Lower leg skin (tissue), 3 donors: Measurements from ENCODE around the gene NR3C2.

ENCODE experiments used
- POLR2A ChIP-seq, 2 donors: fragments of 450-650 bp; IDR thresholded peaks; one replicate each; pipeline ENCODE4 v1.6.1; 2016 to 2017; ENCODE audit warnings: antibody characterized with exemption in 2 of 2, mild to moderate bottlenecking in 1 of 2, moderate library complexity in 1 of 2
- TF ChIP-seq, protein P1 (sequence below), 3 donors: fragments of 450-650 bp; IDR thresholded peaks; one replicate each; pipeline ENCODE4 v1.5.1; 2016; ENCODE audit warnings: antibody characterized with exemption in 3 of 3, mild to moderate bottlenecking in 3 of 3, moderate library complexity in 2 of 3

DNA sequence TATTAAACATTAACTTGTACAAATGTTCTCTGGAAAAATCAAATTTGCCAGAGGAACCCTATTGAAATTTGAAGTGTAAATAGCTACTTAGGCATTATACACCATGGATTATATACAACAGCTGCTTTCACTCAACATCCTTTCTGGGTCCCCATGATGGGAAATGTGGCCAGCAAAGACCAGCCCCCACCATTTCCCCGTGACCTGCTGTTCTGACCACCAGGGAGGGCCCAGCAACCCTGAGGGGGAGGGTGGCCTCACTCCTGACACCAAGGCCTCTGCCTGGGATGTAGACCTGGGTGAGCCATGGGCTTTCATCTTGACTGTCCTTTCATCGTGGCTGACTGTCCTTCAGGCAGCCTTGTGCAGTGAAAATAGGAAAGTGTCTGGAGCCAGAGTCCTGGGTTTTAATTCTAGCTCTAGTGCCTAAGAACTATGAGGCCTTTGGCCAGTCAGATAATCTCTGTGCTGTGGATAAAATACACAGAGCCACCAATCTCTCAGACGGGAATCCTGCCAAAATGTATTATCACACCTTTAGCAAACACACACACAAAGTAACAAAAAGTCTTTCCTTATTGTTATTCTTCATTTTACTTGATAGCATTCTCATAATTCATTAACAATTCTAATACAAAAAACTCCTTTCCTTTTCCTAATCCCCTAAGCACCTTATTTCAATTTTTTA, 45.1 kb downstream of the NR3C2 start:
- TF ChIP-seq, protein P1, sequence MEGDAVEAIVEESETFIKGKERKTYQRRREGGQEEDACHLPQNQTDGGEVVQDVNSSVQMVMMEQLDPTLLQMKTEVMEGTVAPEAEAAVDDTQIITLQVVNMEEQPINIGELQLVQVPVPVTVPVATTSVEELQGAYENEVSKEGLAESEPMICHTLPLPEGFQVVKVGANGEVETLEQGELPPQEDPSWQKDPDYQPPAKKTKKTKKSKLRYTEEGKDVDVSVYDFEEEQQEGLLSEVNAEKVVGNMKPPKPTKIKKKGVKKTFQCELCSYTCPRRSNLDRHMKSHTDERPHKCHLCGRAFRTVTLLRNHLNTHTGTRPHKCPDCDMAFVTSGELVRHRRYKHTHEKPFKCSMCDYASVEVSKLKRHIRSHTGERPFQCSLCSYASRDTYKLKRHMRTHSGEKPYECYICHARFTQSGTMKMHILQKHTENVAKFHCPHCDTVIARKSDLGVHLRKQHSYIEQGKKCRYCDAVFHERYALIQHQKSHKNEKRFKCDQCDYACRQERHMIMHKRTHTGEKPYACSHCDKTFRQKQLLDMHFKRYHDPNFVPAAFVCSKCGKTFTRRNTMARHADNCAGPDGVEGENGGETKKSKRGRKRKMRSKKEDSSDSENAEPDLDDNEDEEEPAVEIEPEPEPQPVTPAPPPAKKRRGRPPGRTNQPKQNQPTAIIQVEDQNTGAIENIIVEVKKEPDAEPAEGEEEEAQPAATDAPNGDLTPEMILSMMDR (IDR thresholded peaks at IDR 0.05) = no peak
- no peak for TF ChIP-seq POLR2A (IDR thresholded peaks at IDR 0.05)
